ENCODE data around the gene ALDH9A1.
"Not testable (repeated sequence)": the region's sequence is repeated elsewhere in the genome, so short reads cannot be mapped to it uniquely, and the experiment has no call there.

The ALDH9A1 gene

GRCh38 chr1:165716265-165717051, 18.1 kb upstream of the ALDH9A1 start:
- not testable (repeated sequence) for DNase-seq (ENCODE audit: low read depth, low spot score); H3K4me1 ChIP-seq (ENCODE audit: control insufficient read depth, insufficient read depth, low read length); H3K27me3 ChIP-seq (ENCODE audit: control insufficient read depth, insufficient read depth, low read length); H3K36me3 ChIP-seq (ENCODE audit: control insufficient read depth, insufficient read depth, low read length); H3K27ac ChIP-seq (ENCODE audit: low read length); H3K9me3 ChIP-seq (ENCODE audit: control insufficient read depth, insufficient read depth, low read length); H3K4me3 ChIP-seq (ENCODE audit: low read length)
- no CpG with 5 or more reads among the region's 8 CpGs for WGBS (ENCODE audit: insufficient coverage, insufficient read length)

DNA sequence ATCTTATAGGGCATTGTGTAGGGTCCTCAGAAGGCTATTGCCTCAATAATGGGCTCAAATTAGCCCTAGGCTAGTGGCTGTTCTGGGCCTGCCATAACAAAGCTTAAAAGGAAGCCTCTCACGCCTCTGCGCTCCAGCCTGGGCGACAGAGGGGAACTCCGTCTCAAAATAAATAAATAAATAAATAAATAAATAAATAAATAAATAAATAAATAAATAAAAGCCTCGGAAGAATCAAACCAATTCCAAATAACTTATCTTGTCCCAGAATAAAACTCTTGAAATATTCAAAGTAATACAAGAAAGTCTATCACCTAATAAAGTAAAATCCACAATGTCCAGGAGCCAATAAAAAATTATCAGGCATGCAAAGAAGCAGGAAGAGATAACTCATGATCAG, 14.4 kb upstream of the ALDH9A1 start:
- Histone ChIP-seq H3K36me3 (ENCODE audit: control insufficient read depth, insufficient read depth, low read length) (no peaks in the 10 kb centered on the region), H3K9me3 (ENCODE audit: control insufficient read depth, insufficient read depth, low read length) (no peaks in the 10 kb centered on the region), H3K27me3 (ENCODE audit: control insufficient read depth, insufficient read depth, low read length) (0 out of 2 replicates have a peak, but pooled peaks cover 1% of the 10 kb centered on the region), H3K27ac (ENCODE audit: low read length) (no peak overlapping the region), H3K4me3 (ENCODE audit: low read length) (no peak overlapping the region), H3K4me1 (ENCODE audit: control insufficient read depth, insufficient read depth, low read length) (no peaks in the 10 kb centered on the region)
- no peak for DNase-seq (ENCODE audit: low read depth, low spot score)
- WGBS (ENCODE audit: insufficient coverage, insufficient read length), result no CpG with 5 or more reads among the region's 5 CpGs

- no peaks in the 10 kb centered on the region for H3K9me3 ChIP-seq (ENCODE audit: control insufficient read depth, insufficient read depth, low read length)
- no peak overlapping the region for H3K4me3 ChIP-seq (ENCODE audit: low read length)
- H3K36me3 ChIP-seq (ENCODE audit: control insufficient read depth, insufficient read depth, low read length), result no peaks in the 10 kb centered on the region
- H3K4me1 ChIP-seq (ENCODE audit: control insufficient read depth, insufficient read depth, low read length), result no peaks in the 10 kb centered on the region
- H3K27ac ChIP-seq (ENCODE audit: low read length), result no peak overlapping the region
- WGBS (ENCODE audit: insufficient coverage, insufficient read length), result no CpG with 5 or more reads among the region's 11 CpGs
- DNase-seq (ENCODE audit: low read depth, low spot score), result no peak
- 0 out of 2 replicates have a peak, but pooled peaks cover 1% of the 10 kb centered on the region for H3K27me3 ChIP-seq (ENCODE audit: control insufficient read depth, insufficient read depth, low read length)
Observed at GRCh38 chr1:165707984-165708706, 9.8 kb upstream of the ALDH9A1 start.

GRCh38 chr1:165703648-165704047, 5.3 kb upstream of the ALDH9A1 start:
- no CpG with 5 or more reads among the region's 2 CpGs for WGBS (ENCODE audit: insufficient coverage, insufficient read length)
- no peaks in the 10 kb centered on the region for H3K9me3 ChIP-seq (ENCODE audit: control insufficient read depth, insufficient read depth, low read length)
- no peaks in the 10 kb centered on the region for H3K27me3 ChIP-seq (ENCODE audit: control insufficient read depth, insufficient read depth, low read length)
- H3K4me3 ChIP-seq (ENCODE audit: low read length), result no peak overlapping the region
- H3K36me3 ChIP-seq (ENCODE audit: control insufficient read depth, insufficient read depth, low read length), result no peaks in the 10 kb centered on the region
- no peak for DNase-seq (ENCODE audit: low read depth, low spot score)
- H3K4me1 ChIP-seq (ENCODE audit: control insufficient read depth, insufficient read depth, low read length), result no peaks in the 10 kb centered on the region
- H3K27ac ChIP-seq (ENCODE audit: low read length), result no peak overlapping the region

- not testable (repeated sequence) for H3K4me1 ChIP-seq (ENCODE audit: control insufficient read depth, insufficient read depth, low read length); DNase-seq (ENCODE audit: low read depth, low spot score); H3K27me3 ChIP-seq (ENCODE audit: control insufficient read depth, insufficient read depth, low read length); H3K27ac ChIP-seq (ENCODE audit: low read length); H3K9me3 ChIP-seq (ENCODE audit: control insufficient read depth, insufficient read depth, low read length); H3K36me3 ChIP-seq (ENCODE audit: control insufficient read depth, insufficient read depth, low read length); H3K4me3 ChIP-seq (ENCODE audit: low read length)
- WGBS (ENCODE audit: insufficient coverage, insufficient read length), result no CpG with 5 or more reads among the region's 7 CpGs
Observed at GRCh38 chr1:165701922-165702321, 3.6 kb upstream of the ALDH9A1 start.

DNA sequence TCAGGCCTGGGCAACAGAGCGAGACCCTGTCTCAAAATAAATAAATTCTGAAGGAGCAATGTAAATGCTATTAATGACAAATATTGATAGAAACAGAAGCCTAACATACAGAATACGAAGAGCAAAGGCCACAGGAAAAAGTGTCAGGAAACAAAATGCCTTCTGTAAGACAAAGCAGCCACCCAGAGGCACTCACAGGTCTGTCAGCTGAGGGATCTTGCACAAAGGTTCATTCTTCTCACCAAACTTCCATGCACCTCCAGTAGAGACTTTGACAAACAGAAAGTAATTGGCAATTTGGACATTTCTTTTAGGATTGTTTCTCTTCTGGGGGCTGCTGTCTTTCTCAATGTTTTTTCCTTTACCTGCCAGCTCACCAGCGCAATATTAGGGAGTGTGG, 1.2 kb upstream of the ALDH9A1 start:
- Histone ChIP-seq H3K27me3 (ENCODE audit: control insufficient read depth, insufficient read depth, low read length) (no peaks in the 10 kb centered on the region), H3K4me1 (ENCODE audit: control insufficient read depth, insufficient read depth, low read length) (no peaks in the 10 kb centered on the region), H3K27ac (ENCODE audit: low read length) (no peak overlapping the region), H3K36me3 (ENCODE audit: control insufficient read depth, insufficient read depth, low read length) (no peaks in the 10 kb centered on the region), H3K9me3 (ENCODE audit: control insufficient read depth, insufficient read depth, low read length) (no peaks in the 10 kb centered on the region), H3K4me3 (ENCODE audit: low read length) (no peak overlapping the region)
- WGBS (ENCODE audit: insufficient coverage, insufficient read length), result no CpG with 5 or more reads among the region's 3 CpGs
- no peak for DNase-seq (ENCODE audit: low read depth, low spot score)

DNA sequence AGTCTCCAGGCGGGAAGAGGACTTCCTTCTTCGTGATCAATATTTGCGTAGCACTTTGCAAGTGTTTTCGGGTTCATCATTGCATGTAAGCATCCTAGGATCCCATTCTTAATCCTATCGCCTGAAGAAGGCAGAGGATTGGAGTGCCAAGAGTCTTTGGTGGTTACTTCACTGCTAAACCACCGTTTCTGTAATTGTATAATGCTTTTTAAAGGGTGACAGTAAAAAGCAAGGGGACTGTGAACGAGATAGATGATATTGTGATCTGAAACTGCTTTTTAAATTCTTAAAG, 345 bp upstream of the ALDH9A1 start:
- Histone ChIP-seq H3K4me1 (ENCODE audit: control insufficient read depth, insufficient read depth, low read length) (no peaks in the 10 kb centered on the region), H3K36me3 (ENCODE audit: control insufficient read depth, insufficient read depth, low read length) (no peaks in the 10 kb centered on the region), H3K27me3 (ENCODE audit: control insufficient read depth, insufficient read depth, low read length) (no peaks in the 10 kb centered on the region), H3K9me3 (ENCODE audit: control insufficient read depth, insufficient read depth, low read length) (no peaks in the 10 kb centered on the region), H3K4me3 (ENCODE audit: low read length) (peak overlapping the region; percentile 52; the same call in 1 of the 2 replicates), H3K27ac (ENCODE audit: low read length) (no peak overlapping the region)
- WGBS (ENCODE audit: insufficient coverage, insufficient read length), result no CpG with 5 or more reads among the region's 7 CpGs
- DNase-seq (ENCODE audit: low read depth, low spot score), result no peak

- H3K36me3 ChIP-seq (ENCODE audit: control insufficient read depth, insufficient read depth, low read length), result no peaks in the 10 kb centered on the region
- no CpG with 5 or more reads among the region's 8 CpGs for WGBS (ENCODE audit: insufficient coverage, insufficient read length)
- no peaks in the 10 kb centered on the region for H3K27me3 ChIP-seq (ENCODE audit: control insufficient read depth, insufficient read depth, low read length)
- H3K27ac ChIP-seq (ENCODE audit: low read length), result no peak overlapping the region
- no peaks in the 10 kb centered on the region for H3K9me3 ChIP-seq (ENCODE audit: control insufficient read depth, insufficient read depth, low read length)
- DNase-seq (ENCODE audit: low read depth, low spot score), result no peak
- no peaks in the 10 kb centered on the region for H3K4me1 ChIP-seq (ENCODE audit: control insufficient read depth, insufficient read depth, low read length)
- peak overlapping the region; percentile 52; the same call in 1 of the 2 replicates for H3K4me3 ChIP-seq (ENCODE audit: low read length)
Observed at GRCh38 chr1:165697491-165697880, 876 bp downstream of the ALDH9A1 start.

DNA sequence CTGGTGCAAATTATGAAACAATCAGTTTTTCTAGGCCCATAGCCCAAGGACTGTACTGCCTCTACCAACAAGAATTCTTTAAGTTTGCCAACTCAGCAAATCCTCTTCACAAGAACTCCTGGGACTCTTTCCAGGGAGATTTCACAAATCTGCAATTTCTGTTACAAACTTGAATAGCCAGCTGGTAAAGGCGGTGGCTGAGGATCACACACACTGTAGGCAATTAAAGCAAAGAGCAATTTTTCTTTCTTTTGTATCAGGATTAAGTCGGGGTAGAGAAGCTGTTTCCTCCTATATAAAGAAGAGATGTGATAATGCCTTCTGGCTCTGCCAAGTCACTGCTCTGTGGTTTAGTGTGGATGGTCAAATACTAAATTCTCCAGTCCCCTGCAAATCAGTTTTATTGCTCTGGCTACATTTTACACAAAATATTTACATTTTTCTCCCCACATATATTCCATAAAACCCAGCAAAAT, 1.7 kb downstream of the ALDH9A1 start:
- Histone ChIP-seq H3K9me3 (ENCODE audit: control insufficient read depth, insufficient read depth, low read length) (no peaks in the 10 kb centered on the region), H3K36me3 (ENCODE audit: control insufficient read depth, insufficient read depth, low read length) (no peaks in the 10 kb centered on the region), H3K4me3 (ENCODE audit: low read length) (no peak overlapping the region), H3K27me3 (ENCODE audit: control insufficient read depth, insufficient read depth, low read length) (no peaks in the 10 kb centered on the region), H3K27ac (ENCODE audit: low read length) (no peak overlapping the region), H3K4me1 (ENCODE audit: control insufficient read depth, insufficient read depth, low read length) (no peaks in the 10 kb centered on the region)
- no CpG with 5 or more reads among the region's 2 CpGs for WGBS (ENCODE audit: insufficient coverage, insufficient read length)
- no peak for DNase-seq (ENCODE audit: low read depth, low spot score)

- WGBS (ENCODE audit: insufficient coverage, insufficient read length), result no CpG with 5 or more reads among the region's 7 CpGs
- no peak overlapping the region for H3K27ac ChIP-seq (ENCODE audit: low read length)
- DNase-seq (ENCODE audit: low read depth, low spot score), result no peak
- H3K4me3 ChIP-seq (ENCODE audit: low read length), result no peak overlapping the region
- no peaks in the 10 kb centered on the region for H3K36me3 ChIP-seq (ENCODE audit: control insufficient read depth, insufficient read depth, low read length)
- no peaks in the 10 kb centered on the region for H3K27me3 ChIP-seq (ENCODE audit: control insufficient read depth, insufficient read depth, low read length)
- no peaks in the 10 kb centered on the region for H3K4me1 ChIP-seq (ENCODE audit: control insufficient read depth, insufficient read depth, low read length)
- H3K9me3 ChIP-seq (ENCODE audit: control insufficient read depth, insufficient read depth, low read length), result no peaks in the 10 kb centered on the region
Observed at GRCh38 chr1:165695031-165695430, 3.3 kb downstream of the ALDH9A1 start.

Measured in iPS DF 6.9 (cell line).